ENCODE results near the gene CADPS. TPM values are rescaled to one million over a fixed set of nuclear protein-coding genes. Genes with fewer than 3 reads are reported as not detected.
A peak's percentile ranks its signal among the peaks of the same experiment; 100 is the strongest.

CADPS gene
- total RNA-seq, 1 experiment from 2014 or later = 7.0 TPM

GRCh38 chr3:62361824-62362223, 513.4 kb downstream of the CADPS start (continued):
- no peak for TF ChIP-seq ARID4B (CRISPR knock-in tag; IDR thresholded peaks at IDR 0.05; ENCODE audit: borderline replicate concordance)
- TF ChIP-seq ZNF396 (CRISPR knock-in tag; IDR thresholded peaks at IDR 0.05; ENCODE audit: borderline replicate concordance) = no peak
- no peak for TF ChIP-seq ZNF512 (CRISPR knock-in tag; IDR thresholded peaks at IDR 0.05; ENCODE audit: borderline replicate concordance)
- TF ChIP-seq USF2 (CRISPR knock-in tag; IDR thresholded peaks at IDR 0.05) = peak; percentile 90

GRCh38 chr3:62361261-62361660, 514.0 kb downstream of the CADPS start:
- H3K36me3 Mint-ChIP-seq = no peaks in the 10 kb centered on the region
- TF ChIP-seq ZNF121 (CRISPR knock-in tag; IDR thresholded peaks at IDR 0.05) (no peak), NR3C1 (CRISPR knock-in tag; conservative IDR thresholded peaks at IDR 0.05; ENCODE audit: low read depth) (no peak), ZNF512 (CRISPR knock-in tag; IDR thresholded peaks at IDR 0.05; ENCODE audit: borderline replicate concordance) (no peak), ELF4 (CRISPR knock-in tag; IDR thresholded peaks at IDR 0.05; ENCODE audit: low read depth) (no peak), ZNF423 (CRISPR knock-in tag; IDR thresholded peaks at IDR 0.05) (no peak), ATF6 (CRISPR knock-in tag; IDR thresholded peaks at IDR 0.05) (no peak), ESRRA (CRISPR knock-in tag; IDR thresholded peaks at IDR 0.05; ENCODE audit: borderline replicate concordance) (no peak), ZNF138 (CRISPR knock-in tag; conservative IDR thresholded peaks at IDR 0.05) (no peak), CREM (CRISPR knock-in tag; IDR thresholded peaks at IDR 0.05) (no peak), MXD4 (CRISPR knock-in tag; IDR thresholded peaks at IDR 0.05; ENCODE audit: borderline replicate concordance) (no peak), PRRX2 (CRISPR knock-in tag; IDR thresholded peaks at IDR 0.05) (no peak), MYBL2 (CRISPR knock-in tag; IDR thresholded peaks at IDR 0.05) (no peak), ZNF671 (CRISPR knock-in tag; IDR thresholded peaks at IDR 0.05) (no peak), ZSCAN18 (CRISPR knock-in tag; IDR thresholded peaks at IDR 0.05) (no peak), NFYB (CRISPR knock-in tag; conservative IDR thresholded peaks at IDR 0.05; ENCODE audit: low read depth) (no peak), CDX4 (CRISPR knock-in tag; IDR thresholded peaks at IDR 0.05; ENCODE audit: borderline replicate concordance) (no peak), HMGXB4 (CRISPR knock-in tag; IDR thresholded peaks at IDR 0.05) (no peak), ZNF396 (CRISPR knock-in tag; IDR thresholded peaks at IDR 0.05; ENCODE audit: borderline replicate concordance) (no peak), RORB (CRISPR knock-in tag; IDR thresholded peaks at IDR 0.05) (no peak), ZNF263 (CRISPR knock-in tag; IDR thresholded peaks at IDR 0.05; ENCODE audit: low read depth) (no peak)
- H3K4me1 Mint-ChIP-seq = peaks cover 17% of the 10 kb centered on the region
- POLR2A ChIA-PET = no interaction called here
- ATAC-seq (no peak), DNase-seq (ENCODE audit: low spot score) (no peak)
- peaks cover 6% of the 10 kb centered on the region for H3K9me3 Mint-ChIP-seq
- H3K27ac Mint-ChIP-seq = no peak overlapping the region
- CTCF ChIA-PET = no interaction called here
- peaks cover 39% of the 10 kb centered on the region for H3K27me3 Mint-ChIP-seq (ENCODE audit: low read depth)
- no peak overlapping the region for H3K4me3 Mint-ChIP-seq
